NCI-H345 (cell line): ENCODE results near the gene VIL1.

Experiments
- DNase-seq: peaks from one replicate; lab custom pipeline; 2025; lab: John Stamatoyannopoulos, UW

The VIL1 gene

DNA sequence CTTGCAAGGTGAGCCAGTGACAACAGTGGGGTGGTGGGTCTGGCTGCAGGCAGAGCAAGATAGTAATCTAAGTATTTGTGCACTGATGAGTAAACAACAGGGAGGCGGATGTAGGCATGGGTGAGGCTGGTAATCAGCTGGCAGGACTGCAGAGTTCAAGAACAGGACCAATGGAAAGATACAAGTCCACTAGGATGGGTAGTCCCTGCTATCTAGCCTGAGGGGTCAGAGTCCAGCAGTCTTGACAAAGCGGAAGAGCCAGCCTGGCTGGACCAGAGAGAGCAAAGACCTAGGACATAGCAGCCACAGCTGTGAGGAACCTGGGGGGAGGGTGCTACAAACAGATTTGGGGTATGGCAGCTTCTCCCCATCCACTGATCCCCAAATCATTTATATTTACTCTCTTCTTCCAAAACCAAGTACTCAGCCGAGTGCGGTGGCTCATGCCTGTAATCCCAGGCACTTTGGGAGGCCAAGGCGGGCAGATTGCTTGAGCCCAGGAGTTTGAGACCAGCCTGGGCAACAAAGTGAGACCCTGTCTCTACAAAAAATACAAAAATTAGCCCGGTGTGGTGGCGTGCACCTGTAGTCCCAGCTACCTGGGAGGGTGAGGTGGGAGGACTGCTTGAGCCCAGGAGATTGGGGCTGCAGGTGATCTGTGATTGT lies 25.9 kb downstream of the VIL1 start:
- DNase-seq, result no peak

DNA sequence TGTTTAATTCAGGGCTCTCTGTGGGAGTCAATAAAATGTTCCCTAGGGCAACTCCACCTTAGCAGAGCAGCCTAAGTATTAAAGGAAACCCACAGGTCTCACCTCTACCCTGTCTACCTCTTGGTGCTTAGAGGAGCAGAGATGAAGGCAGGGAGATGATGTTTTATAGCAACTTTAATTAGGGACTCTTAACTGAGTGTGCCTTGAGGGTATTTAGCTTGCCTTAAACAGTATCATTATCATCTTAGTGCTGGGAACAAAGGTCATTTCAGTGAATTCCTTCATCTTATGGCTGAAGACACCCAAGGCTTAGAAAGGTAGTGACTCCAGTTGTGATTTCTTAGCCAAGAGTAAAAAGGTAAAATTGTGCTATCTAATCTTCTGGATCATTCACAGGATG lies 26.7 kb downstream of the VIL1 start:
- no peak for DNase-seq

- no peak for DNase-seq
These were observed 27.6 kb downstream of the VIL1 start for GRCh38 chr2:218446547-218446946.

- no peak for DNase-seq
These were observed 28.1 kb downstream of the VIL1 start for GRCh38 chr2:218447072-218447471.

- DNase-seq, result no peak
These were observed 30.0 kb downstream of the VIL1 start for GRCh38 chr2:218448934-218449333.

- no peak for DNase-seq
These were observed 33.2 kb downstream of the VIL1 start for GRCh38 chr2:218452079-218452478.

GRCh38 chr2:218456849-218457248 lies 37.9 kb downstream of the VIL1 start:
- DNase-seq, result no peak

- DNase-seq, result no peak
These were observed 39.7 kb downstream of the VIL1 start for GRCh38 chr2:218458598-218458997.

DNA sequence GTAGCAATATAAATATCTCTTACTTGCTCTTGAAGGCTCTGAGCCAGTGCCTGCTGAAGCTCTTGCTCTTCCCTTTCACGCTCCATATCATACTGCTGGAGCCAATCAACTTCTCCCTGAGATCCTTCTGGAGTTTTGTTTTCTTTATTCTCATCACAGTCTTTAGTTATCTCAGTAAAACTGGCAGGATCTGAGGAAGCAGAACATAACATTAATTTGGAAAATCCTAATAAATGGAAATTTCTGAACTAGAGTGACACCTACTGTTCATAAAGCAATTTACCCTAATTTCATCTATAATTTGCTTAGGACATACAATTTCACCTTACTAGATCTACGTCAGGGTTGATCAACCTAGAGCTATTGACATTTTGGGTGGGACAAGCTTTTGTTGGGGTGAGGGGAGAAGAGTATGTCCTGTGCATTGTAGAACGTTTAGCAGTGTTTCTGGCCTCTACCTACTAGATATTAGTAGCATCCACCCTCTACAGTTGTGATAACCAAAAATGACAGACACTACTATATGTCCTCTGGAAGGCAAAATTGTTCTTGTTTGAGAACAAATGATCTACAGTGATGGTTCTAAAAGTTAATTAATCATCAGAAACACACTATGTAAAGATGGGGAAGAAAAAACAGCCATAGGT lies 47.2 kb downstream of the VIL1 start:
- no peak for DNase-seq

DNA sequence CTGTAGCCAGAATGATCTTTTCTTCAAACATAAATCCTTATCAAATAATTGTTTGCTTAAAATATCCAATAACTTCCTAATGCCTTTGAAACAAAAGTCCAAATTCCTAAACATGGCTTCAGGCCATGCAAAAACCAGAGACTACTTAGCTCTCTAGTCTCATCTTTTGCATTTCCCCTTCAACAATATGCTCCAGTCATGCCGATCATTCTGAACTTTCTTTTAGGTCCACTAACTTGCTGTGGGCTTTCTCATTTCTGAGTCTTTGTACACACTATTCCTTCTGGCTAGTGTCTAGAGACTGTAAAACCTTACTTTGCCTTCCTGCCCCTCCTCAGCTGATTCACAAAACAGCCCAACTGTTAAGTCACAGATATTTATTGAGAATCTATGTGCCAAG lies 51.5 kb downstream of the VIL1 start:
- no peak for DNase-seq

DNA sequence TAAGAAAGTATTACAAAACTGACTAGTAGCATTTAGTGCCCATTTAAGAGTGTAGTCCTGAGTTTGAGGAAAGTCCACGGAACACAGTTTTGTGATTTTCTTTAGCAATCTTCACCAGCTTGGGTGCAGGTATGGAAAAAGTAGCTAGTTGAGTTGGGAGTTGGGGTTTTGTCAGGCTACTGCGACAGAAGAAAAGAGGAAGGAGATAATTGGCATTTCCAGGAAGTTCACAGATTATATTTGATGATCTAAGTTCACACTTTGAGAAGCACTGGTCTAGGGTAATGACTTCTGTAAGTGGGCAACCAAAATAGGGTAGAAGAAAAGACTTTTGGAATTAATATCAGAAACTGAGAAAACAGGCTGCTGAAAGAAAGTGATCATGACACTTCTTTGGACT lies 52.1 kb downstream of the VIL1 start:
- no peak for DNase-seq

DNA sequence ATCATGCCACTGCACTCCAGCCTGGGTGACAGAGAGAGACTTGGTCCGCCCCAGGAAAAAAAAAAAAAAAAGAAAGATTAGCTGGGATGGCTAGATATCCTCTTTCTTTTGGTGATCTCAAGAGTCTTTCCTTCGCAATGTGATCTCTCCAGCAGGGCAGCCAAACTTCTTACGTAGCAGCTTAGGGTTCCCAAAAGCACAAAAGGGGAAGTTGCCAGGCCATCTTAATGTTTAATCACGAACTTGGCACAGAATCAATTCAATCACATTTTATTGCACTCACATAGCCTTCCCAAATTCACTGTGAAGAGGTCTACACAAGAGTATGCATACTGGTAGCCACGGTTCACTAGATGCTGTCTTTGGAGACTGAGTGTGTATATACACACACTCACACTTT lies 53.1 kb downstream of the VIL1 start:
- DNase-seq, result no peak

- DNase-seq, result no peak
These were observed 54.1 kb downstream of the VIL1 start for GRCh38 chr2:218472988-218473387.

GRCh38 chr2:218474527-218474926 lies 55.6 kb downstream of the VIL1 start:
- DNase-seq, result no peak

DNA sequence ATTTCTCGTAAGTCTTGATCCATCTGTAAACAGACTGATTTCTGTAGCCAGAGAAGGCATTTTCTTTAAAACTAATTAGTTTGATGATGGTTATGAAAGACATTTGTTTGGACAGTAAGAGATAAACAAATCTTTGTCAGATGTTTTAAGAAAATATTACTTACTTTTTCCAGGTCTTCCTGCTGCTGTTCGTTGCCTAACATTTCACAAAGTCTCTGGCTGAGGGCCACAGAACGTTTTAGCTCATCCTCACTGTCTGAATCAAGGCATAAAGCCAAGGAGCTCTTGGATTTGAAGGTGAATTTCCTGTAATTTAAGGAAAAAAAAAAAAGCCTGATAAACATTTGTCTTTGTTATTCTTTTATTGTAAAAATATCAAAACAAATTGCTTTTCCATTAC lies 57.8 kb downstream of the VIL1 start:
- DNase-seq, result no peak

DNA sequence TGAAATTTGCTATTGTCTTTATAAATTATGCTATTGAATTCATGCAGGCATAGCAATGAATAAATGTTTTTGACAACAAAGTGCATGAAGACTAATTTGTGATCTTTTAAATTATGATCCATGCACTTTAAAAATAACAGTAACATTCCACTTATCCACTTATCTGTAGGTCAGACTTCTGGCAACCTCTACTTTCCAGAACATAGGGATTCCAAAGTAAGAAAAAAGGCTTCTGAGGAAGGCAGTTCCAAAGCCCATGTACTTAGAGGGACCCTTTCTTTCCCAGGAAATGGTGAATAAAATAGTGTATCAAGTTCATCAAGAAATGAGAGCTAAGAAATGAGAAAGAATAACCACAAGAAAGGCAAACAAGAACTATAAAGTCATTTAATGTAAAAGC lies 58.3 kb downstream of the VIL1 start:
- no peak for DNase-seq

GRCh38 chr2:218478544-218478943 lies 59.6 kb downstream of the VIL1 start:
- no peak for DNase-seq

DNA sequence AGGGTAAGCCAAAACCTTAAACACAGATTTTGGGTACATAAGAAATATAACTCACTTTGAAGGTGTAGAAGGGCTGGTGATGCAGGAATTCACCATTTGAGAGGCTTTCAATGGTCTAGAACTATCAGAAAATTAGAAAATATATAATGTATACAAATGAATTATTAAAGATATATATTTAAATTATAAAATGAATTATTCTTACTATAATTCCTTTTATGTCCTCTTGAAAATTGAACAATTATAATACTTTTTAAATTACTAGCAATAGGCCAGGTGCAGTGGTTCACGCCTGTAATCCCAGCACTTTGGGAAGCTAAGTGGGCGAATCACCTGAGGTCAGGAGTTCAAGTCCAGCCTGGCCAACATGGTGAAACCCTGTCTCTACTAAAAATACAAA lies 60.7 kb downstream of the VIL1 start:
- DNase-seq, result no peak

DNA sequence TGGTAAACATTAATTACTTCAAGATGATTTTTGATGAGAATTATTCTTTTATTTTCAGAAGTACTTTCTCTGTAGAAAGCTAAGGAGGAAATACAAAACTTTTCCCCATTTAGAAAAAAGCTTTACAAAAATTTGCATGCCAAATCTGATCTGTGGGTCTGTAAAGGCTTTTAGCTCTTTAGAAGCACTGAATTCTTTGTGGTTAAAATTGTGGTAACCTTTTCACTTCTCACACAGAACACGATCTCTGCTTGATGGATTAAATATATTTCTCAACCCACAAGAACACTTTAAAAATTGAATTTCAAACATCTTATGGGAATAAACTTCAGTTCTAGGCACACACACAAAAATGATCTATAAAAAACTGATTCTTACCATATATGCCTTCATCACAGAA lies 63.7 kb downstream of the VIL1 start:
- no peak for DNase-seq

DNA sequence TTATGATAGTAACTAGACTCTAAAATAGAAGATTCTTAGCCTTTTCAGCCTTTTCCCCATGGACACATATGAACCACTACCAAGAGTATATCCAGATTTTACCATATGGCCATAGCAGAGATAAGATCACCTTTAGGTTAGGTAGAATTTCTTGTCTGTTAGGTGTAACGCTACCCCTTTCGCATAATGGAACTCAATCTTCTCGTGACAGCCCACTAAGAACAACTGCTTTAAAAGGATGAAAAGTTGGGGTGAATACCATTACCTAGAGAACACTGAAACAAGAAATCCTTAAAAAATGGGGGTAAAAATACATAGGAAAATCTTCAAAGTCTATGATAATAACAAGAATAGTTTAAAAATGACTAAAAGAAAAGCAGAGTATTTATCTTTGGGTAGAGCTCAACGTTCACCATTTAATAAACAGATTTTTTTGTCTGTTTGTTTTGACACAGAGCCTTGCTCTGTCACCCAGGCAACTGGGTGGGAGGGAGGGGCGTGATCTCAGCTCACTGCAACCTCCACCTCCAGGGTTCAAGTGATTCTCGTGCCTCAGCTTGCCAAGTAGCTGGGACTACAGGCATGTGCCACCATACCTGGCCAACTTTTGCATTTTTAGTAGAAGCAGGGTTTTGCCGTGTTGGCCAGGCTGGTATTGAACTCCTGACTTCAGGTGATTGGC lies 67.2 kb downstream of the VIL1 start:
- DNase-seq, result no peak

DNA sequence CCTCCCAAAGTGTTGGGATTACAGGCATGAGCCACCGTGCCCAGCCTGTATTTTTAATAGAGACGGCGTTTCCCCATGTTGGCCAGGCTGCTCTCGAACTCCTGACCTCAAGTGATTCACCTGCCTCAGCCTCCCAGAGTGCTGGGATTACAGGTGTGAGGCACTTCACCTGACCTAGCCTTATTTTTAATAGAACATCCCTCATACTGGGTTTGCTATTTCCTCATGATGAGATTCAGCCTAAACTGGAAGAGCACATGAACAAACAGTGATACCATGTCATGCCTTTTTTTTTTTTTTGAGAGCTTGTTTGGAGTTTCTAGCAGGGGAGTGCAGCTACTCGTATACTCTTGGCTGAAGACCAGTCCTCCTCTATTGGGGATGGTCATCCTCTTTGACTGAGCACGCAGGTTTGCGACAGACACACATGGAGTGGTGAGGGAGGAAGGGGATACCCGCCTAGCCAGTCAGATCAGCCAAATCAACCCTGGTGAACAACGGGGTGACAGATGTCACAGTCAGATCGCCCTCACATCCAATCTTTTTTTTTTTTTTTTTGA lies 81.7 kb downstream of the VIL1 start:
- no peak for DNase-seq

DNA sequence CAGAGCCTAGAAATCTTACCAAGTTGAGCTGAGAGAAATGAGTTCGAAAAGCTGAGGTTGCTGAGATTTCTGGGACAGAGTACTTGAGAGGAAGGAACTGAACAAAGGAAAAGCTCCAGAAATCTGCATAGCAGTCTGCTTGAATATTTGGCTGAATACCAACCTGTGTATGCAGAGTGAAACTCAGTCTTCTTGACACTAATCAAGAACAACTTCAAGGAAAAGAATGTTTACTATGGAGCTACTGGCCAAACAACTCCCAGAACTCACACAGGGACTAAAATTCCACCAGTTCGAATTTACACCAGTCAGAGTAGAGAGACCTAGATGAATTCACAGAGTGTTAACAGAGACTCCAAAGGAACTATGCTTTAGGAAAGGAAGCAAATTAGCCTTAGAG lies 82.7 kb downstream of the VIL1 start:
- no peak for DNase-seq
